Measurements from ENCODE around the gene SHFL.

SHFL gene

GRCh38 chr19:10135551-10136334, 49.6 kb downstream of the SHFL start:
- no peak for FAIRE-seq

- no peak for FAIRE-seq
Observed at GRCh38 chr19:10136936-10137335, 50.8 kb downstream of the SHFL start.

- FAIRE-seq = no peak
Observed at GRCh38 chr19:10137751-10138682, 51.9 kb downstream of the SHFL start.

- no peak for FAIRE-seq
Observed at GRCh38 chr19:10138879-10139795, 53.0 kb downstream of the SHFL start.

GRCh38 chr19:10139952-10140351, 53.8 kb downstream of the SHFL start:
- FAIRE-seq = no peak

DNA sequence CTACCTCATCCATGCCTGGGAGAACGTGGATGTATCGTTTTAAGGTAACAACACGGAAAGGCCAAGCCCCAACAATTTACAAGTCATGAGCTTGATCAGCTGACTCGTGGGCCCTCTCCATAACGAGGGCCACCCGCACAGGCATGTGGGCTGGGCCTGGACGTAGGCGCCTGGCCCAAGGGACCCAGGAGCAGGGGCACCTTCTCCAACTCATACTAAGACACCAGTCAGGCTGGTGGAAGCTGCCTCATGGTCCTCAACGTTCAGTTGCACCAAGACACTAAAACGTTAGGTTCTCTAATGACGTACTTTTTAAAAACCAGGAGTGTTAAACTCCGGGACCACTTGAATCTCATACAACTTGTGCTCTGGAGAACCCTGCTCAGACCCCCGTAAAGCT, 55.4 kb downstream of the SHFL start:
- FAIRE-seq = no peak

GRCh38 chr19:10141973-10142372, 55.9 kb downstream of the SHFL start:
- no peak for FAIRE-seq

All from endometrium (tissue), 2 donors.